ENCODE data around the gene RTP3. TPM values are rescaled to one million over a fixed set of nuclear protein-coding genes. Genes with fewer than 3 reads are reported as not detected.
A peak's percentile ranks its signal among the peaks of the same experiment; 100 is the strongest.

Gene RTP3
- total and polyA plus RNA-seq, 2 of the 8 experiments (the other 6 are each of a cell fraction or from before 2014, with no cell fraction given), result 0.08 TPM; not detected in 1

DNA sequence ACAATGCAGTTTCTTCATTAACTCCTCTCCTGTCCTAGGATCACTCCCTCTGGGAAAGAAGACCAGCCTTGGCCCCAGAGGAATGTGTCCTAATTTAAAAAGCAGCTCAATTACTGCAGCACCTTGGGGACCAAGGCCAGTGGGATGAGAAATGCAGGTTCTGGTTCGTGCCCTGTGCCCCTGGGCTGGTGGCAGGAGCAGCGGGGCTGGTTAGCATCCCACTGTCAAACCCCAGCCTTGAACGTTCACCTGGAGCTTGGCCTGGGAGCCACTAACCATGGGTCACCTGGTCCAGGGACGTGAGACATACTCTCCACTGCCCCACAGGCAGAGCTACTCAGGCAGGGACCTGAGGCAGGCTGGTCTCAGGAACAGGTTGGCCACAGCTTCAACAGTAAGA is 8.4 kb upstream of the RTP3 start:
- Histone ChIP-seq H3K14ac (ENCODE audit: insufficient read length) (no peak overlapping the region), H3K79me2 (ENCODE audit: control insufficient read depth in 1 of 2, insufficient read depth in 2 of 2, low read length in 2 of 2) (no peaks in the 10 kb centered on the region), H3K4me1 (replicated peaks in 1 of 4; ENCODE audit: control insufficient read depth in 3 of 4, insufficient read depth in 4 of 4, low read length in 3 of 4) (peaks cover 4 to 8% (median 6%) of the 10 kb centered on the region in 4 experiments; a peak in 6 of 7 replicates), H3K9ac (replicated peaks in 1 of 4; ENCODE audit: extremely low read depth in 1 of 4, low read depth in 3 of 4, low read length in 3 of 4) (no peak overlapping the region), H3K9me3 (ENCODE audit: insufficient read depth in 2 of 2, low read depth in 1 of 2, low read length in 1 of 2) (peaks cover 0 to 7% of the 10 kb centered on the region in 2 experiments; a peak in 2 of 4 replicates), H2BK15ac (ENCODE audit: low read length) (peak overlapping the region; percentile 6; the same call in 1 of the 2 replicates), H3K23me2 (ENCODE audit: low read depth, low read length) (no peaks in the 10 kb centered on the region), H3K4ac (replicated peaks; ENCODE audit: insufficient read length, low read depth, low read length) (peak overlapping the region; percentile 33), H2AK5ac (ENCODE audit: low read depth, low read length) (peak overlapping the region; percentile 5; the same call in 1 of the 2 replicates), H3K36me3 (ENCODE audit: control insufficient read depth in 2 of 4, insufficient read depth in 4 of 4, low read length in 3 of 4) (no peaks in the 10 kb centered on the region), H4K91ac (replicated peaks; ENCODE audit: insufficient read length, low read length) (peak overlapping the region; percentile 91), H2BK120ac (replicated peaks; ENCODE audit: low read depth, low read length) (no peak overlapping the region), H4K8ac (ENCODE audit: extremely low read depth, insufficient read depth, low read length) (no peak overlapping the region), H3K56ac (replicated peaks; ENCODE audit: insufficient read length, low read depth, low read length) (no peak overlapping the region), H3K4me3 (ENCODE audit: extremely low read depth in 1 of 4, insufficient read depth in 2 of 4, low read depth in 3 of 4, low read length in 4 of 4) (no peak overlapping the region), H3K79me1 (ENCODE audit: low read depth, low read length) (no peaks in the 10 kb centered on the region), H3K23ac (ENCODE audit: insufficient read length) (no peak overlapping the region), H3K4me2 (ENCODE audit: insufficient read depth in 1 of 2, low read depth in 2 of 2, low read length in 2 of 2) (no peak overlapping the region), H2AFZ (ENCODE audit: low read length) (no peak overlapping the region; the same call in 1 of the 2 replicates), H3K27me3 (replicated peaks in 1 of 4; ENCODE audit: control insufficient read depth in 3 of 4, extremely low read depth in 1 of 4, insufficient read depth in 3 of 4, low read length in 3 of 4) (no peaks in the 10 kb centered on the region; a peak in 2 of 7 replicates), H3K18ac (ENCODE audit: extremely low read depth, low read length) (peak overlapping the region; percentile 52), H4K5ac (ENCODE audit: insufficient read length, low read depth, low read length) (no peak overlapping the region), H4K20me1 (replicated peaks in 1 of 2; ENCODE audit: control insufficient read depth in 1 of 2, insufficient read depth in 2 of 2, low read length in 2 of 2) (no peaks in the 10 kb centered on the region), H2BK20ac (ENCODE audit: low read length) (peak overlapping the region; percentile 9; the same call in 1 of the 2 replicates), H3K27ac (ENCODE audit: low read depth, low read length) (no peak overlapping the region), H2BK12ac (ENCODE audit: low read depth, low read length) (peak overlapping the region; percentile 61; the same call in 1 of the 2 replicates), H2BK5ac (ENCODE audit: low read depth, low read length) (peak overlapping the region; percentile 55; the same call in 1 of the 2 replicates)
- 89% methylated on average over 4 of the region's 4 CpGs; no CpG with 5 or more reads in 1 of the 2 experiments for WGBS, 2 experiments (ENCODE audit: extremely low coverage in 1 of 2, insufficient coverage in 1 of 2, insufficient read length in 1 of 2, insufficient replicate concordance in 2 of 2, low coverage in 1 of 2, low lambda C conversion rate in 2 of 2, missing lambda C conversion rate in 1 of 2)
- ChIA-PET POLR2A (ENCODE audit: partially characterized antibody) (interaction anchor here (0.9 to 4.0 kb wide), 13 partner anchors 10 to 171 kb away, joined by 3 to 49 read pairs (median 4); a partner anchor contains a TSS), CTCF (ENCODE audit: partially characterized antibody) (interaction anchor here (0.6 to 5.7 kb wide), 60 partner anchors 9 to 1078 kb away, joined by 3 to 82 read pairs (median 7); partner anchors contain the start of genes ALS2CL, LTF and RTP3)
- TF ChIP-seq CHD1 (IDR thresholded peaks at IDR 0.05; ENCODE audit: low read depth, low read length), result no peak
- TF ChIP-seq RXRA (IDR thresholded peaks at IDR 0.05; ENCODE audit: insufficient read depth, low read depth, low read length), result no peak
- no peak for TF ChIP-seq TAF7 (optimal IDR thresholded peaks at IDR 0.05; ENCODE audit: borderline replicate concordance, low read depth, low read length)
- TF ChIP-seq BRCA1 (IDR thresholded peaks at IDR 0.05; ENCODE audit: low read depth, low read length), result no peak
- no peak for TF ChIP-seq SIN3A (conservative IDR thresholded peaks at IDR 0.05 in 1 of 2, IDR thresholded peaks at IDR 0.05 in 1 of 2; ENCODE audit: low read depth in 1 of 2, low read length in 2 of 2)
- DNase-seq (ENCODE audit: low read depth in 1 of 2, low spot score in 2 of 2) (no peak), FAIRE-seq (no peak)
